ENCODE measurements around the gene DECR2.
"Not testable (repeated sequence)": the region's sequence is repeated elsewhere in the genome, so short reads cannot be mapped to it uniquely, and the experiment has no call there.

Gene DECR2

DNA sequence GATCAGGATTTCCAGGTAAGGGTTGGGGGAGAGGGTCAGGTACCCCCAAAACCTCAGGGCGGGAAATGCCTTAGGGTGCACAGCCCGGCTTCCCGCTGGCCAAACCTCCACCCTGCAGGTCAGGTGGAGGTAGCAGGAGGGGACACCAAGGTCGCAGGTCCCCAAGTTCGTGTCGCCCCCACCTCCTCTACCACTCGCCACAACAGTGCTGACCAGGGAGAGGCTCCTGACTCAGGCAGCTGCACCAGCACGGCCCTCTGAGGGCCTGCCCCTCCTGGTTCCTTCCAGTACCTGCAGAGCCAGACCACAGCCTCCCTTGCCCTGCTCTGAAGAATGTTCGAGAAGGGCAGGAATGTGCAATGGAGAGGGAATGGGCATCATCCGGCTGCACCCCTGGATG is 35.2 kb upstream of the DECR2 start:
- DNase-seq (ENCODE audit: low spot score) (no peak), FAIRE-seq (no peak)

DNA sequence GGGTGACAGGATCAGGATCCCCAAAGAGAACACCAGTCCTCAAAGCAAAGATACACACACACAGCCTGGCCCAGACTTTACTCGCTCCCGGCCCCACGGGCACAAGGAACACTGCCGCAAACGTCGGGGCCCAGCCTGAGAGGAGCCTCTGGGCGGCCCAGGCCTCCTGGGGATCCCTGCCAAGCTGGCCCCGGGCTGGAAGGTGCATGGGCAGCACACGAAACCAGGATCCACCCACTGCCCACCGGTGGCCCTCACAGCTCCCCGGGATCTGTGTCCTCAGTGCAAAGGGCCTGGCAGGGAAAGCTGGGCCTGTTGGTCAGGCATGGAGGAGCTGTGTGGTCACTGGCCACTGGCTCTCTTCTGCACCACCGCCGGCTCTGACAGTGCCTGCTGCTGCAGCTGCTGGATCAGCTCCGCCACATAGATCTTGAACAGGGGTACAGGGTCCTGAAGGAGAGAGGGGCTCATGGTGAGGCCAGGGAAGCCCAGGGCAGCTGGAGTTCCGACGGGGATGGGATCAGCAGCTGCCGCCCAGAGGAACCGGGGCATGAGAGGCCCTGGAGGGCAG is 34.3 kb upstream of the DECR2 start:
- no peak for FAIRE-seq
- no peak for DNase-seq (ENCODE audit: low spot score)

DNA sequence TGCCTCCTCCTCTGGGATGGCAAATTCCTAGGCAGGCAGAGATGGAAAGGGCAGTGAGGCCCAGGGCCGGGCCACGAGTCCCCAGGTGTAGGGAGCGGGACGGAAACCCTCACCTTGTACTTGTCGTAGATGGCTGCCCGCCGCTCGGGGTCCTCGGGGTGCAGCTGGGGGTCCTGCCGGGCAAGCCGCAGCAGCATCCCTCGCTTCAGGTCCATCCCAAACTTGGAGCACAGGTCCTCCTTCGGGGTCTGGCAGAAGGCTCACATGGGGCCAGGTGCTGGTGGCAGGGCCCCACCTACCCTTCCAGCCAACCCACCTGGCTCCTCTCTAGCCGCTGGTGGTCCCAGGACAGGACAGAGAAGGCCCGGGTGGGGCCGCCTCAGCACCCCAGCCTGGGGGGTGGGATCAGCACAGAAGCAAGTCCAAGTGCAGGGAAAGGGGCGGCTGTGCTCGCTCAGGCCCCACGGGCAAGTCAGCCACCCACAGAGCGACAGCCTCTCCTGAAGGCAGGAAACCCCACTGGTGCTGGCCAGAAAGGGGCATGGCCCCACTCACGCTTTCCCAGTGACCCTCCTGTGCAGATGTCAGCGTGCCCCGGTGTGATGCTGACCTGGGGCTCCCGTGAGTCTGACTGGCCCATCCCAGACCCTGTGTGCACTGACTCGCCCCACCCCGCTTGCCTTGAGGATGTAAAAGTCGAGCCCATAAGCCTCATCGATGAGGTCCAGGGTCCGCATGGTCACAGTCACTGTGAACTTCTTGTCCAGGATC is 33.1 kb upstream of the DECR2 start:
- no peak for DNase-seq (ENCODE audit: low spot score)
- FAIRE-seq, result no peak

- FAIRE-seq, result no peak
- DNase-seq (ENCODE audit: low spot score), result no peak
Observed at GRCh38 chr16:369275-369865, 32.3 kb upstream of the DECR2 start.

GRCh38 chr16:369866-370436 is 31.7 kb upstream of the DECR2 start:
- FAIRE-seq (no peak), DNase-seq (ENCODE audit: low spot score) (peak; percentile 26)

GRCh38 chr16:370443-370842 is 31.2 kb upstream of the DECR2 start, which contains the start of gene MRPL28:
Gene MRPL28, minus strand, starts transcription at chr16:370538. Its CDS starts 320 bp downstream, at chr16:370218.
- FAIRE-seq (peak; percentile 96), DNase-seq (ENCODE audit: low spot score) (peak; percentile 94)

- FAIRE-seq, result no peak
- no peak for DNase-seq (ENCODE audit: low spot score)
Observed at GRCh38 chr16:370979-371514, 30.6 kb upstream of the DECR2 start.

GRCh38 chr16:371515-372301 is 30.0 kb upstream of the DECR2 start:
- no peak for FAIRE-seq
- no peak for DNase-seq (ENCODE audit: low spot score)

- DNase-seq (ENCODE audit: low spot score) (no peak), FAIRE-seq (no peak)
Observed at GRCh38 chr16:372302-372983, 29.2 kb upstream of the DECR2 start.

DNA sequence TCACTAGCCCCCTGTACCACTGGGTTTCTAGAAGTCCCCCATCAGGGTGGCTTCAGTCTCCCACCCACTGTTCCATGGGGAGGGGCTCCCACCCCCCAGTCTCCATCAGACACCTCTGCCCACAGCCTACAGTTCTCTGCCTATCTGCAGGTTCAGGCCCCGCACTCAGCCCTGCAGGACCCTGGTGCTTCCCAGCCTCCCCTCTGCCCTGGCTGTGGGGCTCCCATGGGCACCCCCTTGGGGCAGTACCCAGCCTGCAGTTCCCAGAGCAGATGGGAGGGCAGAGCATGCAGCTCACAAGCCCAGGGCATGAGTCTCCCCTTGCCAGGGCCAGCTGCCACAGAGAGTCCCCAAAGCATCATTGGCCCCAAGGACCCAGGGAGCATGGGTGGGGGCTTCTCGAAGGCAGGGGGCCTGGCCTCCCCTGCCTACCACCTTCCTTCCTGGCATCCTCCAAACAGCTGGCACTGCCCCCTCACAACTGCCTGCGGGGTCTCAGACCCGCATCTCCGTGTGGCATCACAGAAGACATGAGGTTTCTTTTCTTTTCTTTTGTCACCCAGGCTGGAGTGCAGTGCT is 28.6 kb upstream of the DECR2 start:
- FAIRE-seq (no peak), DNase-seq (ENCODE audit: low spot score) (no peak)

GRCh38 chr16:373848-374615 is 27.7 kb upstream of the DECR2 start:
- no peak for DNase-seq (ENCODE audit: low spot score)

DNA sequence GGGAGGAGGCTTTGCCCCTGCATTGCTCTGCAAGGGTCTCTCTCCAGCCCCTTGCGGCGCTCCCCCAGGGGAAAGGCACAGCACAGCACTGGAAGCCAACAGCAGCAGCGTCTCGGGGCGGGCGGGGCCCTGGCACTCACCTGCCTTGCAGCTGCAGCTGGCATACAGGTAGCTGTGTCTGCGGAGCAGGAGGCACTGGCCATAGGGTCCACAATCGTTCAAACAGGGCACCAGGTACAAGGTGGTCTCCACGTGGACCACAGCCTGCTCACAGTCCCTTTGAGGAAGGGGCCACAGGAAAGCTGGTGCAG is 27.1 kb upstream of the DECR2 start:
- DNase-seq (ENCODE audit: low spot score), result no peak
- FAIRE-seq, result no peak

More at GRCh38 chr16:373848-374615, 27.7 kb upstream of the DECR2 start:
- no peak for FAIRE-seq

DNA sequence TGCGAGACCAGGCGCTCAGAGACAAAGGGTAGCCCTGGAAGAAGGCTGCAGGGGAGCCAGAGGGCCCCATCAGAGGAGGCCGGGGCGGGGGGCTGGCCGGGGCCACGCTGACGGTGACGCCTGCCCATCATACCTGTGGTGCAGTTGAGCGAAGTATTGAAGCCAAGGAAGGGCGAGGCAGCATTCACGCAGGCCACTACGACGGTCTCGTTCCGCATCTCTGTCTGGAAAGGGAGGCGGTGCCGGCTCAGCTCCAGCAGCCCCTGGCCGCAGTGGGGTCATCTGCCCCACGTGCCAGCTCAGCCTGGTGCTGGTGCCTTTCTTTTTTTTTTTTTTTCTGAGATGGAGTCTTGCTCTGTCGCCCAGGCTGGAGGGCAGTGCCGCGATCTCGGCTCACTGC is 26.5 kb upstream of the DECR2 start:
- FAIRE-seq, result no peak
- DNase-seq (ENCODE audit: low spot score), result no peak

- DNase-seq (ENCODE audit: low spot score) (no peak), FAIRE-seq (no peak)
Observed at GRCh38 chr16:375927-376816, 25.5 kb upstream of the DECR2 start.

DNA sequence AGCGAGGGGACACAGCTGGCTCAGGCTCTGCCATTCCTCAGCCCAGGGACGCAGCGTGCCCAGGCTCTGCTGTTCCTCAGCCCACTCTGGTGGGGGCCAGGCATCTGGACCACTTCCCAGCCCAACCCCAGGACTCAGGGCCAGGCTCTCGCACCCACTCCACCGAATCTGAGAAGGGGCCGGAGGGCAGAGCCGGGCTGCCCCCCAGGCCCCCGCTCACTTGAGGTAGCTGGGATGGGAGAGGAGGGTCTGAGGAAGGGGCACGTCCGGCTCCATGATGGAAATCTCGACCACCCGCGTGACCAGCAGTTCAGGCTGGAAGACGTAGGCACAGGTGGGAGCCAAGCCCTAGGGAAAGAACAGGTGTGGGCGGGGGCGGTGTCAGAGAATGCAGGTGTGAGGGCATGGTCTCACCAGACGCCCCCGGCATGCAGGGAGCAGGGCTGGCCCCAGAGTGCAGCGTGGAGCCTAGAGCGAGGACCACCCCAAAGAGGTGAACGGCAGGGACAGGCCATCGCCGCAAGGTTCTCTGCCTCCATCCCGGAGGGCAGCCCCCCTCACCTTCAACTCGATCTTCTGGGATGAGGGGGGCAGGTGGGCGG is 24.8 kb upstream of the DECR2 start:
- FAIRE-seq (no peak), DNase-seq (ENCODE audit: low spot score) (no peak)

- FAIRE-seq, result no peak
- DNase-seq (ENCODE audit: low spot score), result no peak
Observed at GRCh38 chr16:377419-377951, 24.2 kb upstream of the DECR2 start.

- FAIRE-seq, result peak; percentile 95
Observed at GRCh38 chr16:378113-378820, 23.4 kb upstream of the DECR2 start.

More at GRCh38 chr16:378113-378820, 23.4 kb upstream of the DECR2 start:
- not testable (repeated sequence) for DNase-seq (ENCODE audit: low spot score)
